NT2/D1 (cell line): ENCODE measurements around the gene FMN1.

Source experiments
- SUZ12 ChIP-seq: IDR thresholded peaks from 2 replicates; pipeline ENCODE4 v1.6.1; 2011; ENCODE audit not compliant: insufficient read length, insufficient read depth; ENCODE audit errors: extremely low read depth
- YY1 ChIP-seq: IDR thresholded peaks from 2 replicates; pipeline ENCODE4 v1.6.1; 2011; ENCODE audit not compliant: insufficient read length, insufficient read depth
- ZNF274 ChIP-seq: IDR thresholded peaks from 2 replicates; pipeline ENCODE4 v1.6.1; 2011; ENCODE audit warnings: mild to moderate bottlenecking, low read depth, low read length

- TF ChIP-seq YY1 (no peak), ZNF274 (no peak), SUZ12 (no peak)
Measured at GRCh38 chr15:32803631-32804030, 390.9 kb downstream of the FMN1 start.
